ENCODE results near the gene FNDC5.

The FNDC5 gene

DNA sequence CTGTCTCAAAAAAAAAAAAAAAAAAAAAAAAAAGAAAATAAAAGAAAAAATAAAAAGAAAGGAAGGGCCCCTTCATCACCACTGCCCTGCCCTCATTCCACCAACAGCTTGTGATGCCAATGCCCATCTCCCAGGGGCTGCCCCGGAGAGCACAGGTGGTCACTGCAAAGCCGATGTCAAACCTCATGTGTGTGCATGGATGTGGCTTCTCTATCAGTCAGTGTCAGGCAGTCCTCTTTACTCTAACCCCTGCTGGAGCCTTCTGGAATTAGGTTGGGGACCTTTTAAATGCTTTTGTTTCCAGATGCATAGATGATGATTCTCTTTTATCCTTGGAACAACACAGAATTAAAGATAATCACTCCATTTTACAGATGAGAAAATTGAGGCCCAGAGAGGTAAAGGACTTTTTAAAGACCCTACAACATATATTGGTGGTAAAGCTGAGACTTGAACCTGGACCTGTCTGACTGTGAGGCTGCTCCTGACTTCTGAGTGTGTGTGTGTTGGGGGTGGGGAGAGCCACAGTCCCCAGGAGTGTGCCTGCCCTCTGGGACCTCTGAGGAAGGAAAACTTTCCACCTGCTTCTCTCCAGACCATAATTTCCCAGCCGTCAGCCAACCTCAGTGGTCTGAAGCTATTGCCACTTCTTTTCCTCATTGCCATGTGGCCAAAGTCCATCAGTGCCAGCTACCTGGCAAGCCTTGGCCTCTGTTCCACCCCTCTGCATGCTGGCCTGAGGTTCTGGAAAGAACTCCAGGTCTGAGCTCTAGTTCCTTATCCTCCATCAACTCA is 33.5 kb upstream of the FNDC5 start:
- H3K4me2 ChIP-seq (ENCODE audit: insufficient read depth, low read length): no peak overlapping the region
- no peak overlapping the region for H3K9ac ChIP-seq (ENCODE audit: low read depth, low read length)
- no peak for DNase-seq
- H3K9me3 ChIP-seq (ENCODE audit: insufficient read depth, low read length, severe bottlenecking): no peaks in the 10 kb centered on the region
- no peak overlapping the region for H2AFZ ChIP-seq (ENCODE audit: low read depth, low read length)
- TF ChIP-seq CTCF (IDR thresholded peaks at IDR 0.05; ENCODE audit: borderline replicate concordance, extremely low read depth, low read length, poor library complexity, severe bottlenecking): no peak
- TF ChIP-seq EZH2 (IDR thresholded peaks at IDR 0.05; ENCODE audit: borderline replicate concordance, low read depth, low read length, severe bottlenecking): no peak
- H3K27ac ChIP-seq (ENCODE audit: low read length): no peak overlapping the region
- H3K79me2 ChIP-seq (ENCODE audit: insufficient read depth, low read length): no peaks in the 10 kb centered on the region
- H3K36me3 ChIP-seq (ENCODE audit: insufficient read depth, low read length): no peaks in the 10 kb centered on the region
- H3K27me3 ChIP-seq (ENCODE audit: insufficient read depth, low read length, poor library complexity): no peaks in the 10 kb centered on the region
- ATAC-seq (ENCODE audit: insufficient read depth, low read depth): no peak
- no peaks in the 10 kb centered on the region for H4K20me1 ChIP-seq (ENCODE audit: insufficient read depth, low read length)
- no peaks in the 10 kb centered on the region for H3K4me1 ChIP-seq (ENCODE audit: insufficient read depth, low read length)
- no peak overlapping the region for H3K4me3 ChIP-seq (ENCODE audit: low read depth in 1 of 2, low read length in 2 of 2)

- no peak overlapping the region for H3K27ac ChIP-seq (ENCODE audit: low read length)
- H4K20me1 ChIP-seq (ENCODE audit: insufficient read depth, low read length): no peaks in the 10 kb centered on the region
- ATAC-seq (ENCODE audit: insufficient read depth, low read depth) (no peak), DNase-seq (no peak)
- no peak overlapping the region for H3K9ac ChIP-seq (ENCODE audit: low read depth, low read length)
- no peak overlapping the region for H2AFZ ChIP-seq (ENCODE audit: low read depth, low read length)
- no peaks in the 10 kb centered on the region for H3K36me3 ChIP-seq (ENCODE audit: insufficient read depth, low read length)
- no peak overlapping the region for H3K4me3 ChIP-seq (ENCODE audit: low read depth in 1 of 2, low read length in 2 of 2)
- H3K4me1 ChIP-seq (ENCODE audit: insufficient read depth, low read length): no peaks in the 10 kb centered on the region
- no peaks in the 10 kb centered on the region for H3K27me3 ChIP-seq (ENCODE audit: insufficient read depth, low read length, poor library complexity)
- no peaks in the 10 kb centered on the region for H3K9me3 ChIP-seq (ENCODE audit: insufficient read depth, low read length, severe bottlenecking)
- no peak overlapping the region for H3K4me2 ChIP-seq (ENCODE audit: insufficient read depth, low read length)
- H3K79me2 ChIP-seq (ENCODE audit: insufficient read depth, low read length): no peaks in the 10 kb centered on the region
- no peak for TF ChIP-seq EZH2 (IDR thresholded peaks at IDR 0.05; ENCODE audit: borderline replicate concordance, low read depth, low read length, severe bottlenecking)
- no peak for TF ChIP-seq CTCF (IDR thresholded peaks at IDR 0.05; ENCODE audit: borderline replicate concordance, extremely low read depth, low read length, poor library complexity, severe bottlenecking)
These were observed 31.8 kb upstream of the FNDC5 start for GRCh38 chr1:32902535-32902920.

DNA sequence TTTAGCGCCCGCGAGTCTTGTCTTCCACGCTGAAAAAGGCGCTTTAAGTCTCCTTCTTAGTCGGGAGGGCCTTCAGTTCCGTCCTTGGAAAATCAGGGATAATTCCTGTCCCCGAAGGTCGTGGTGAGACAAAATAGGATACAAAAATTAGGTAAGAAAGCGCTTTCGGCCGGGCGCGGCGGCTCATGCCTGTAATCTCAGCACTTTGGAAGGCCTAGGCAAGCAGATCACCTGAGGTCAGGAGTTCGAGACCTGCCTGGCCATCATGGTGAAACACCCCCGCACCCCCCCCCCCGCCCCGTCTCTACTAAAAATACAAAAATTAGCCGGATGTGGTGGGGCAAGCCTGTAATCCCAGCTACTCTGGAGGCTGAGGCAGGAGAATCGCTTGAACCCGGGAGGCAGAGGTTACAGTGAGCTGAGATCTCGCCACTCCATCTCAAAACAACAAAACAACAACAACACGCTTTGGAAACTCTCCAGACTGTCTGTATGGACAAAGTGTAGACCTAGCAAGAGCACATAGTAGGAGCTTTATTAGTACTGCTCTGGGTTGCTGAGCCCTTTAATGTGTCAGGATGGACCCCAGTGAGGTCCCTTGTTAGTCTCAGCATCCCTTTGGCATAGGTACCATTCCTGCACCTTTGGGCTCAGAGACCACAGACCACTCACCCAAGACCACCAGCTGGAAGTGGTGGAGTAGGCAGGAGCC is 31.3 kb upstream of the FNDC5 start:
- Histone ChIP-seq H3K9ac (ENCODE audit: low read depth, low read length) (no peak overlapping the region), H3K4me2 (ENCODE audit: insufficient read depth, low read length) (no peak overlapping the region), H4K20me1 (ENCODE audit: insufficient read depth, low read length) (no peaks in the 10 kb centered on the region), H3K4me1 (ENCODE audit: insufficient read depth, low read length) (no peaks in the 10 kb centered on the region), H3K27ac (ENCODE audit: low read length) (no peak overlapping the region), H3K9me3 (ENCODE audit: insufficient read depth, low read length, severe bottlenecking) (no peaks in the 10 kb centered on the region), H3K27me3 (ENCODE audit: insufficient read depth, low read length, poor library complexity) (no peaks in the 10 kb centered on the region), H2AFZ (ENCODE audit: low read depth, low read length) (no peak overlapping the region), H3K36me3 (ENCODE audit: insufficient read depth, low read length) (no peaks in the 10 kb centered on the region), H3K4me3 (ENCODE audit: low read depth in 1 of 2, low read length in 2 of 2) (no peak overlapping the region), H3K79me2 (ENCODE audit: insufficient read depth, low read length) (no peaks in the 10 kb centered on the region)
- ATAC-seq (ENCODE audit: insufficient read depth, low read depth) (no peak), DNase-seq (no peak)
- TF ChIP-seq EZH2 (IDR thresholded peaks at IDR 0.05; ENCODE audit: borderline replicate concordance, low read depth, low read length, severe bottlenecking) (no peak), CTCF (IDR thresholded peaks at IDR 0.05; ENCODE audit: borderline replicate concordance, extremely low read depth, low read length, poor library complexity, severe bottlenecking) (no peak)

All from DND-41 (cell line).